DND-41 (cell line): Measurements from ENCODE around the gene EIF4G3.
"Not testable (repeated sequence)": the region's sequence is repeated elsewhere in the genome, so short reads cannot be mapped to it uniquely, and the experiment has no call there.

Experiments
- ATAC-seq: fragments of 200-7000 bp; cut with Tn5 transposase; 3 replicates; pipeline ENCODE4 v1.9.1; 2021; ENCODE audit warnings: low read depth; ENCODE audit not compliant: insufficient read depth
- DNase-seq: peaks from one replicate; pipeline ENCODE4 v3.0.0-alpha.2; 2020
- H2AFZ ChIP-seq: 2 replicates; pipeline ENCODE4 v1.6.0; 2012; ENCODE audit warnings: low read depth, low read length
- H3K27ac ChIP-seq: 2 replicates; pipeline ENCODE4 v1.5.1; 2012; ENCODE audit warnings: low read length, inconsistent platforms
- H3K27me3 ChIP-seq: fragments of 200-600 bp; sonication (generic); 2 replicates; pipeline ENCODE4 v1.6.0; 2012; ENCODE audit warnings: low read length, mild to moderate bottlenecking, inconsistent platforms; ENCODE audit not compliant: insufficient read depth, poor library complexity
- H3K36me3 ChIP-seq: 2 replicates; pipeline ENCODE4 v1.5.1; 2012; ENCODE audit warnings: low read length, inconsistent platforms; ENCODE audit not compliant: insufficient read depth
- H3K4me1 ChIP-seq: 2 replicates; pipeline ENCODE4 v1.5.1; 2012; ENCODE audit warnings: mild to moderate bottlenecking, low read length; ENCODE audit not compliant: insufficient read depth
- H3K4me2 ChIP-seq: 2 replicates; pipeline ENCODE4 v1.6.0; 2012; ENCODE audit warnings: mild to moderate bottlenecking, moderate library complexity, low read length, inconsistent platforms; ENCODE audit not compliant: insufficient read depth
- H3K4me3 ChIP-seq, 2 experiments: fragments of 200-600 bp in 1 of 2; shearing (Covaris generic) in 1 of 2; 2 replicates each; pipeline ENCODE4 v1.5.1; 2012 to 2016; ENCODE audit warnings: inconsistent platforms in 2 of 2, low read length in 2 of 2, mild to moderate bottlenecking in 2 of 2, low read depth in 1 of 2, moderate library complexity in 1 of 2
- H3K79me2 ChIP-seq: 2 replicates; pipeline ENCODE4 v1.6.0; 2012; ENCODE audit warnings: low read length, inconsistent platforms; ENCODE audit not compliant: insufficient read depth
- H3K9ac ChIP-seq: 2 replicates; pipeline ENCODE4 v1.6.0; 2012; ENCODE audit warnings: low read depth, mild to moderate bottlenecking, inconsistent platforms, low read length, moderate library complexity
- H3K9me3 ChIP-seq: 2 replicates; pipeline ENCODE4 v1.5.1; 2012; ENCODE audit warnings: low read length, moderate library complexity, mild to moderate bottlenecking, inconsistent platforms; ENCODE audit not compliant: insufficient read depth, severe bottlenecking
- H4K20me1 ChIP-seq: 2 replicates; pipeline ENCODE4 v1.6.0; 2012; ENCODE audit warnings: low read length; ENCODE audit not compliant: insufficient read depth
- EZH2 ChIP-seq: IDR thresholded peaks from 3 replicates; pipeline ENCODE4 v1.6.1; 2012; ENCODE audit warnings: borderline replicate concordance, low read depth, mild to moderate bottlenecking, moderate library complexity, low read length, inconsistent platforms; ENCODE audit not compliant: severe bottlenecking
- TF ChIP-seq, protein P1 (sequence below): IDR thresholded peaks from 2 replicates; pipeline ENCODE4 v1.5.1; 2012; ENCODE audit warnings: borderline replicate concordance, low read length, moderate library complexity, mild to moderate bottlenecking; ENCODE audit not compliant: poor library complexity, severe bottlenecking; ENCODE audit errors: extremely low read depth

EIF4G3 gene

DNA sequence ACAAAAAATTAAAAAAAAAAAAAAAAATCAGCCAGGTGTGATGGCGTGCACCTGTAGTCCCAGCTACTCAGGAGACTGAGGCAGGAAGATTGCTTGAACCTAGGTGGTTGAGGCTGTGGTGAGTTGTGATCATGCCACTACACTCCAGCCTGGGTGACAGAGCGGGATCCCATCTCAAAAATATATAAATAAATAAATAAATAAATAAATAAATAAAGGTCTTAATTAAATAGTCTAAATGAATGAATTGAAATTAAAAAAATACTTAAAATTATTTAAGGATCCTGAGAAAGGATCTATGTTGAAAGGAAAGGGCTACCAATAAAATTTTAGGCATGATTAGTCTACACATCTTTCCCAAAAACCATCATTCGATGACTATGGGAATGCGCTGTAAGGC is 322.2 kb downstream of the EIF4G3 start:
- Histone ChIP-seq H3K4me1 (no peaks in the 10 kb centered on the region), H3K9me3 (no peaks in the 10 kb centered on the region), H3K27ac (no peak overlapping the region), H3K27me3 (no peaks in the 10 kb centered on the region), H3K4me2 (no peak overlapping the region), H3K9ac (no peak overlapping the region), H2AFZ (no peak overlapping the region), H3K79me2 (no peaks in the 10 kb centered on the region), H3K36me3 (peaks cover 81% of the 10 kb centered on the region), H4K20me1 (no peaks in the 10 kb centered on the region), H3K4me3 (no peak overlapping the region)
- DNase-seq (no peak), ATAC-seq (no peak)
- TF ChIP-seq, protein P1, sequence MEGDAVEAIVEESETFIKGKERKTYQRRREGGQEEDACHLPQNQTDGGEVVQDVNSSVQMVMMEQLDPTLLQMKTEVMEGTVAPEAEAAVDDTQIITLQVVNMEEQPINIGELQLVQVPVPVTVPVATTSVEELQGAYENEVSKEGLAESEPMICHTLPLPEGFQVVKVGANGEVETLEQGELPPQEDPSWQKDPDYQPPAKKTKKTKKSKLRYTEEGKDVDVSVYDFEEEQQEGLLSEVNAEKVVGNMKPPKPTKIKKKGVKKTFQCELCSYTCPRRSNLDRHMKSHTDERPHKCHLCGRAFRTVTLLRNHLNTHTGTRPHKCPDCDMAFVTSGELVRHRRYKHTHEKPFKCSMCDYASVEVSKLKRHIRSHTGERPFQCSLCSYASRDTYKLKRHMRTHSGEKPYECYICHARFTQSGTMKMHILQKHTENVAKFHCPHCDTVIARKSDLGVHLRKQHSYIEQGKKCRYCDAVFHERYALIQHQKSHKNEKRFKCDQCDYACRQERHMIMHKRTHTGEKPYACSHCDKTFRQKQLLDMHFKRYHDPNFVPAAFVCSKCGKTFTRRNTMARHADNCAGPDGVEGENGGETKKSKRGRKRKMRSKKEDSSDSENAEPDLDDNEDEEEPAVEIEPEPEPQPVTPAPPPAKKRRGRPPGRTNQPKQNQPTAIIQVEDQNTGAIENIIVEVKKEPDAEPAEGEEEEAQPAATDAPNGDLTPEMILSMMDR: no peak
- TF ChIP-seq EZH2: no peak

DNA sequence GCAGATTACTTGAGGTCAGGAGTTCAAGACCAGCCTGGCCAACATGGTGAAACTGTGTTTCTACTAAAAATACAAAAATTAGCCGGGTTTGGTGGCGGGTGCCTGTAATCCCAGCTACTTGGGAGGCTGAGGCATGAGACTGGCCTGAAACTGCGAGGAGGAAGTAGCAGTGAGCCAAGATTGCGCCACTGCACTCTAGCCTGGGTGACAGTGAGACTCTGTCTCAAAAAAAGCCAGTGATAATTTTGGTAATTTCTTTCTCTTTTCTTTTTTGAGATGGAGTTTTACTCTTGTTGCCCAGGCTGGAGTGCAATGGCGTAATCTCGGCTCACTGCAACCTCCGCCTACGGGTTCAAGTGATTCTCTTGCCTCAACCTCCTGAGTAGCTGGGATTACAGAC is 324.9 kb downstream of the EIF4G3 start:
- not testable (repeated sequence) for H3K27me3 ChIP-seq, H4K20me1 ChIP-seq, H3K79me2 ChIP-seq, H3K4me3 ChIP-seq, H3K4me2 ChIP-seq, DNase-seq, H2AFZ ChIP-seq, H3K9me3 ChIP-seq, H3K9ac ChIP-seq, H3K4me1 ChIP-seq, ATAC-seq, H3K27ac ChIP-seq
- peaks cover 82% of the 10 kb centered on the region for H3K36me3 ChIP-seq

- no peaks in the 10 kb centered on the region for H3K27me3 ChIP-seq
- no peak for DNase-seq
- H3K79me2 ChIP-seq: no peaks in the 10 kb centered on the region
- H2AFZ ChIP-seq: no peak overlapping the region
- H4K20me1 ChIP-seq: no peaks in the 10 kb centered on the region
- no peak for ATAC-seq
- H3K27ac ChIP-seq: no peak overlapping the region
- H3K4me1 ChIP-seq: no peaks in the 10 kb centered on the region
- H3K36me3 ChIP-seq: peaks cover 71% of the 10 kb centered on the region
- H3K9ac ChIP-seq: no peak overlapping the region
- H3K4me3 ChIP-seq: no peak overlapping the region
- TF ChIP-seq, protein P1: no peak
- no peak for TF ChIP-seq EZH2
- no peak overlapping the region for H3K4me2 ChIP-seq
- H3K9me3 ChIP-seq: no peaks in the 10 kb centered on the region
Measured at GRCh38 chr1:20850021-20850420, 326.7 kb downstream of the EIF4G3 start.

DNA sequence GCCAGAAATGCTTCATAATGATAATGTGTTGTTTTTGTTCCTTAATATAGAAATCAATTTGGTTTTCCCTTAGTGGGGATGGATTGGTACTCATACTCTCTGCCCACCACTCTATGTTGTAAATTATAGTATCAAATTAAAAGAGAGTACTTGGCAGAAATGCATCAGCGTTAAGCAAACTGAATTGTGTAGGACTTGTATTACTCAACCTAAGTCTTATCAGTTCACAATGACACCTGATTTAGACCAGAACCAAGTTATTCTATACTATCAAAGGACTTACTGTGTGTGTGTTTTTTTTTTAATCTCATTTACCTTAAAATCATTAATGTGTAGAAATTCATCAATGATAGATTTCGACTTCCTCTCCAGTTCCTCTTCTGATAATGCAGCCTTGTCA is 327.6 kb downstream of the EIF4G3 start:
- no peaks in the 10 kb centered on the region for H3K4me1 ChIP-seq
- DNase-seq: no peak
- H3K79me2 ChIP-seq: no peaks in the 10 kb centered on the region
- H3K9ac ChIP-seq: no peak overlapping the region
- ATAC-seq: no peak
- no peaks in the 10 kb centered on the region for H4K20me1 ChIP-seq
- no peak overlapping the region for H3K4me3 ChIP-seq
- no peak overlapping the region for H2AFZ ChIP-seq
- H3K36me3 ChIP-seq: peaks cover 64% of the 10 kb centered on the region
- no peak for TF ChIP-seq EZH2
- no peaks in the 10 kb centered on the region for H3K27me3 ChIP-seq
- no peak overlapping the region for H3K27ac ChIP-seq
- no peaks in the 10 kb centered on the region for H3K9me3 ChIP-seq
- H3K4me2 ChIP-seq: no peak overlapping the region

GRCh38 chr1:20848162-20848561 is 328.5 kb downstream of the EIF4G3 start:
- DNase-seq: no peak
- Histone ChIP-seq H3K4me2 (no peak overlapping the region), H2AFZ (no peak overlapping the region), H3K9me3 (no peaks in the 10 kb centered on the region), H3K9ac (no peak overlapping the region), H3K36me3 (peaks cover 55% of the 10 kb centered on the region), H3K79me2 (no peaks in the 10 kb centered on the region), H4K20me1 (no peaks in the 10 kb centered on the region), H3K27ac (no peak overlapping the region), H3K27me3 (no peaks in the 10 kb centered on the region), H3K4me1 (no peaks in the 10 kb centered on the region), H3K4me3 (no peak overlapping the region)
- TF ChIP-seq, protein P1: no peak
- no peak for TF ChIP-seq EZH2
- no peak for ATAC-seq
